Body of pancreas (tissue), 4 donors: ENCODE measurements around the gene PPAT. TPM values are rescaled to one million over a fixed set of nuclear protein-coding genes. Genes with fewer than 3 reads are reported as not detected.

Source experiments
- ATAC-seq: fragments of 150-250 bp; one replicate; pipeline ENCODE4 v1.9.1; 2016
- DNase-seq, 4 donors: peaks; one replicate each; pipeline ENCODE4 v3.0.0-alpha.2; 2019
- H3K27ac ChIP-seq, 4 donors: fragments of 200-600 bp; sonication (generic); 1 replicate in 3 of 4; 2 replicates in 1 of 4; pipeline versions ENCODE4 v1.5.1 to v1.6.1; 2016 to 2019; ENCODE audit warnings: mild to moderate bottlenecking in 1 of 4, mixed read lengths in 1 of 4, moderate library complexity in 1 of 4
- H3K27me3 ChIP-seq, 2 donors: fragments of 200-600 bp; sonication (generic); one replicate each; pipeline ENCODE4 v1.6.0; 2016; ENCODE audit warnings: mild to moderate bottlenecking in 1 of 2
- H3K36me3 ChIP-seq, 2 donors: fragments of 200-600 bp; sonication (generic); replicated peaks in 1 of 2; 2 replicates each; pipeline ENCODE4 v1.5.1; 2016; ENCODE audit warnings: low read depth in 2 of 2; ENCODE audit not compliant: insufficient read depth in 1 of 2
- H3K4me1 ChIP-seq: fragments of 200-600 bp; sonication (generic); one replicate; pipeline ENCODE4 v1.6.0; 2016
- H3K4me3 ChIP-seq, 2 donors: fragments of 200-600 bp; sonication (generic); 1 replicate in 1 of 2; 2 replicates in 1 of 2; pipeline ENCODE4 v1.5.1; 2016 to 2019
- H3K9me3 ChIP-seq, 3 donors: fragments of 200-600 bp; sonication (generic); 1 replicate in 2 of 3; 2 replicates in 1 of 3; pipeline ENCODE4 v1.5.1; 2016
- POLR2A ChIP-seq, 3 donors: fragments of 450-650 bp; IDR thresholded peaks; one replicate each; pipeline ENCODE4 v1.6.1; 2016; ENCODE audit warnings: antibody characterized with exemption in 3 of 3, mild to moderate bottlenecking in 2 of 3
- WGBS, 2 donors: methylation state at CpG; one replicate each; pipeline ENCODE4 v1.1.5; 2017; 5-methylcytosine and 5-hydroxymethylcytosine counted together
- intact Hi-C: fragments of 100-400 bp; cut with DNase I; formaldehyde crosslinking; loops from one replicate; pipeline ENCODE4 v1.15.1; 2023
- total RNA-seq, 2 donors: library from RNA; depleted of rRNA; stranded (reverse); fragments of >200 nt; gene quantifications; one replicate each; pipeline ENCODE4 v1.1.0, GENCODE V29; 2016
- TF ChIP-seq, protein P1 (sequence below), 7 experiments: fragments of 450-650 bp in 4 of 7; fragments of 200-600 bp in 3 of 7; sonication (generic) in 3 of 7; IDR thresholded peaks; one replicate each; pipeline ENCODE4 v1.5.1; 2016 to 2019; ENCODE audit warnings: antibody characterized with exemption in 7 of 7

The PPAT gene
- total RNA-seq, 2 donors from 2014 or later: 3.3 to 4.9 TPM

DNA sequence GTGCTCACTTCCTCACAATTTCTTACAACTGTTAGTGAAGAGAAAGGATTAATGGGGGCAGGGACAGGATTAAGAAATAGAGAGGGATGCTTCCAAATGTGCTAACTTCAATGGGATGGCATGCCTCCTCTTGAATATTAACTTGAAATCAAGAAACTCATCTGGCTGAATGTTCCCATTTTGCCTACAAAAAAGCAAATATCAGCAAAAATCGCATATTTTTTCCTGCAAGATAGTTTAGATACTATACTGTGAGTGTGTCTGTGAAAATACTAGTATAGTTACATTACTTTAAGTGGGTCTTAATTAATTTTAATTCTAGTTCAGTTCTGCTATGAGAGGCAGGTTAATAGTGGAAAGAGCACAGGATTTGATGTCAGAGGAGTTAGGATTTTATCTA, 5.6 kb upstream of the PPAT start:
- H3K27ac ChIP-seq: no peak overlapping the region
- ATAC-seq (no peak), DNase-seq (no peak)
- TF ChIP-seq, protein P1, sequence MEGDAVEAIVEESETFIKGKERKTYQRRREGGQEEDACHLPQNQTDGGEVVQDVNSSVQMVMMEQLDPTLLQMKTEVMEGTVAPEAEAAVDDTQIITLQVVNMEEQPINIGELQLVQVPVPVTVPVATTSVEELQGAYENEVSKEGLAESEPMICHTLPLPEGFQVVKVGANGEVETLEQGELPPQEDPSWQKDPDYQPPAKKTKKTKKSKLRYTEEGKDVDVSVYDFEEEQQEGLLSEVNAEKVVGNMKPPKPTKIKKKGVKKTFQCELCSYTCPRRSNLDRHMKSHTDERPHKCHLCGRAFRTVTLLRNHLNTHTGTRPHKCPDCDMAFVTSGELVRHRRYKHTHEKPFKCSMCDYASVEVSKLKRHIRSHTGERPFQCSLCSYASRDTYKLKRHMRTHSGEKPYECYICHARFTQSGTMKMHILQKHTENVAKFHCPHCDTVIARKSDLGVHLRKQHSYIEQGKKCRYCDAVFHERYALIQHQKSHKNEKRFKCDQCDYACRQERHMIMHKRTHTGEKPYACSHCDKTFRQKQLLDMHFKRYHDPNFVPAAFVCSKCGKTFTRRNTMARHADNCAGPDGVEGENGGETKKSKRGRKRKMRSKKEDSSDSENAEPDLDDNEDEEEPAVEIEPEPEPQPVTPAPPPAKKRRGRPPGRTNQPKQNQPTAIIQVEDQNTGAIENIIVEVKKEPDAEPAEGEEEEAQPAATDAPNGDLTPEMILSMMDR (IDR thresholded peaks at IDR 0.05): no peak
- no peak for TF ChIP-seq POLR2A (IDR thresholded peaks at IDR 0.05)
- WGBS, 2 donors: 77 to 85% methylated on average over 1 of the region's 1 CpG
- H3K9me3 ChIP-seq: no peaks in the 10 kb centered on the region
- no peaks in the 10 kb centered on the region for H3K27me3 ChIP-seq
- peaks cover 9% of the 10 kb centered on the region for H3K4me1 ChIP-seq
- no peak overlapping the region for H3K4me3 ChIP-seq
- H3K36me3 ChIP-seq: no peaks in the 10 kb centered on the region
- intact Hi-C loops: no loop called here

DNA sequence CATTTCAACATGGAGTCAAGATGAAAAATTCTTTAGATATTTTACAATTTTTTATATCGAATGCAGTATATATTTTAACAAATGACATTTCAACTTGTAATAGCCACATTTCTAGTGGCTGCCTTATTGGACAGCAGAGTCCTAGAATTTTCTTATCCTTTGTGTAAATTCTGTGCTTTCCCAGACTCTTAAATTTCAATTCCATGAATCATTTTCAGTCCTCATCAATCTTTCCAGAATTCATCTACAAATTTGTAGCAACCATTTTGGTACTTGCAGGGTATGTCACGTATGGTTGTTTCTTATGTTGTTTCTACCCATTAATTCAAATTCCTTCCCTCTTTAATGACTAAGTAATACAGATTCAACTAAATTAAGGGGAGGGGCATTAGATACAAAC, 3.4 kb upstream of the PPAT start:
- H3K4me3 ChIP-seq: no peak overlapping the region
- no peaks in the 10 kb centered on the region for H3K36me3 ChIP-seq
- DNase-seq (no peak), ATAC-seq (no peak)
- 95 to 97% methylated on average over 2 of the region's 2 CpGs for WGBS, 2 donors
- H3K4me1 ChIP-seq: peaks cover 21% of the 10 kb centered on the region
- no peak overlapping the region for H3K27ac ChIP-seq
- no peaks in the 10 kb centered on the region for H3K27me3 ChIP-seq
- TF ChIP-seq, protein P1 (IDR thresholded peaks at IDR 0.05): no peak
- intact Hi-C loops: no loop called here
- H3K9me3 ChIP-seq: no peaks in the 10 kb centered on the region

DNA sequence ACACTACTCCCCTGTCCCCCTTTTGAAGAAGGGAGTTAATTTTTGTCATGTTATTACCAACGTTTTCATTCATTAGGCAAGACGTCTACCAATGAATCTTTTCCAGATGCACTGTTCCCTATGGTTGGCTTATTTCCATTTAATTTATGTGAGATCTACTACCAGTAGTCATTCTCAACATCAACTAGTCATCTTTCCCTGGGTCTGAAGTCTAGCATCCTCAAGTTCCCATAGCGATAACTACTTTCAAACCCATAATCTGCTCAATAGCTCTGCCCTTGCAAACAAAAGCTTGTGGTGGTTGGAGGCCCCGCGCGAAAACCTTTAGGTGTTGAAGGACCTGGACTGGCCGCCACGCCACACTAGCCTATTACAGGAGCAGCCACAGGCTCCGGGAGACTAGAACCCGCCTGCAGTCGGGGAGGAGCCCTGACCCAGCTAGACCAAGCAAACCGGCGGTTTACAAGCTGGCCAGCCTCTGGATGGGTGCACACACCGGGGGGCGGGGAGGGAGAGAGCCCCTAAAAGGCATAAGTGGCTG, 746 bp downstream of the PPAT start:
- peak; percentile 54 to 61 (median 54) for DNase-seq
- H3K4me1 ChIP-seq: peaks cover 24% of the 10 kb centered on the region
- intact Hi-C loops: no loop called here
- H3K9me3 ChIP-seq: no peaks in the 10 kb centered on the region
- no peak for TF ChIP-seq POLR2A (IDR thresholded peaks at IDR 0.05)
- TF ChIP-seq, protein P1 (IDR thresholded peaks at IDR 0.05): no peak
- peak overlapping the region; percentile 84 to 94 (median 88) for H3K27ac ChIP-seq
- no peaks in the 10 kb centered on the region for H3K36me3 ChIP-seq
- H3K27me3 ChIP-seq: no peaks in the 10 kb centered on the region
- no peak for ATAC-seq
- H3K4me3 ChIP-seq: peak overlapping the region; percentile 33 to 45
- 2 to 4% methylated on average over 5 to 15 of the region's 15 CpGs for WGBS, 2 donors

DNA sequence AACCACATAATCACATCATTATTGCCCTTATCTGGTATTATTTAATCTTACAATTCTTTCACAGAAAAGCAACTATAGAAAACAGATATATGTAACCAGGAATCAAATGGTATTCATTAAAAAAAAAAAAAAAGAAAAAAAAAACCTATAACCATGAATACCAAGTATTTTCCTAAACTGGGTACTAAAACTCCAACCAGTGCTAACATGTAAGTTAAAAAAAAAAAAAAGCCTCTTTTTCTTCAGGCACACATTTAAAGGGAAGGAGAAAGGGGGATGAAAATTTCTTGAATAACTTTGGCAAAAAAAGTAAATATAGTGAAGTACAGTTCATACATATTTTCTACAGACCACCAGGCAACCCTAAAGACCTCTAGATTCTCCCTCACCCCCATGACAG, 2.1 kb downstream of the PPAT start:
- intact Hi-C loops: no loop called here
- H3K36me3 ChIP-seq: no peaks in the 10 kb centered on the region

DNA sequence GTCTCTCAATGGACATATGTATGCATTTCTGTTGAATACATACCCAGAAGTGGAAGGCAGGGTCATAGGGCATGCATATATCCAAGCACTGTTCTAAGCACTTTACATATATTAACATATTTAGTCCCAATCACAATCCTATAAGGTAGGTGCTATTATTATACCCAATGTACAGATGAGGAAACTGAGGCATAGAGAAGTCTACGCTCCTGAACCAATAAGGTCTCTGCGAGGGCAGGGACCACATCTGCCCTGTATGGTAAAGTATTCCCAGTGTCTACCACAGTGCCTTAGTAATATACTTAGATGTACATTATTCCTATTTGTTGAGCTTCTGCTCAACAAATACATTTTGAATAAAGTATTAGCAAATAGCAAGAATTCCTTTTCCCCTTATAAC, 5.2 kb downstream of the PPAT start:
- Histone ChIP-seq H3K36me3 (no peaks in the 10 kb centered on the region), H3K27ac (no peak overlapping the region), H3K4me3 (no peak overlapping the region), H3K27me3 (no peaks in the 10 kb centered on the region), H3K9me3 (no peaks in the 10 kb centered on the region), H3K4me1 (peaks cover 22% of the 10 kb centered on the region)
- 87 to 95% methylated on average over 2 of the region's 2 CpGs for WGBS, 2 donors
- no peak for ATAC-seq
- intact Hi-C loops: no loop called here
- no peak for DNase-seq
- TF ChIP-seq POLR2A (IDR thresholded peaks at IDR 0.05): no peak
- TF ChIP-seq, protein P1 (IDR thresholded peaks at IDR 0.05): no peak

More for the DNA sequence above, 2.1 kb downstream of the PPAT start:
- H3K4me3 ChIP-seq: no peak overlapping the region
- no peaks in the 10 kb centered on the region for H3K9me3 ChIP-seq
- no peaks in the 10 kb centered on the region for H3K27me3 ChIP-seq
- no peak overlapping the region for H3K27ac ChIP-seq
- H3K4me1 ChIP-seq: peaks cover 31% of the 10 kb centered on the region
- ATAC-seq (no peak), DNase-seq (no peak)
- TF ChIP-seq, protein P1 (IDR thresholded peaks at IDR 0.05): no peak
- no peak for TF ChIP-seq POLR2A (IDR thresholded peaks at IDR 0.05)
